Epithelial cell of esophagus (primary cell): ENCODE data around the gene SLC6A16.
A peak's percentile ranks its signal among the peaks of the same experiment; 100 is the strongest.

Experiments
- DNase-seq: peaks from one replicate; pipeline ENCODE4 v3.0.0; 2010; ENCODE audit warnings: low read depth
- H3K4me3 ChIP-seq: 2 replicates; pipeline ENCODE4 v1.5.1; 2011; ENCODE audit warnings: mild to moderate bottlenecking, low read length, control low read depth
- TF ChIP-seq, protein P1 (sequence below): IDR thresholded peaks from 2 replicates; pipeline ENCODE4 v1.5.1; 2011; ENCODE audit warnings: low read depth, mild to moderate bottlenecking, low read length, control low read depth, inconsistent platforms; ENCODE audit not compliant: insufficient read depth; ENCODE audit errors: missing control alignments

SLC6A16 gene

GRCh38 chr19:49338691-49339300, 13.8 kb upstream of the SLC6A16 start:
- DNase-seq: peak; percentile 94
- peak overlapping the region; percentile 43 for H3K4me3 ChIP-seq
- TF ChIP-seq, protein P1, sequence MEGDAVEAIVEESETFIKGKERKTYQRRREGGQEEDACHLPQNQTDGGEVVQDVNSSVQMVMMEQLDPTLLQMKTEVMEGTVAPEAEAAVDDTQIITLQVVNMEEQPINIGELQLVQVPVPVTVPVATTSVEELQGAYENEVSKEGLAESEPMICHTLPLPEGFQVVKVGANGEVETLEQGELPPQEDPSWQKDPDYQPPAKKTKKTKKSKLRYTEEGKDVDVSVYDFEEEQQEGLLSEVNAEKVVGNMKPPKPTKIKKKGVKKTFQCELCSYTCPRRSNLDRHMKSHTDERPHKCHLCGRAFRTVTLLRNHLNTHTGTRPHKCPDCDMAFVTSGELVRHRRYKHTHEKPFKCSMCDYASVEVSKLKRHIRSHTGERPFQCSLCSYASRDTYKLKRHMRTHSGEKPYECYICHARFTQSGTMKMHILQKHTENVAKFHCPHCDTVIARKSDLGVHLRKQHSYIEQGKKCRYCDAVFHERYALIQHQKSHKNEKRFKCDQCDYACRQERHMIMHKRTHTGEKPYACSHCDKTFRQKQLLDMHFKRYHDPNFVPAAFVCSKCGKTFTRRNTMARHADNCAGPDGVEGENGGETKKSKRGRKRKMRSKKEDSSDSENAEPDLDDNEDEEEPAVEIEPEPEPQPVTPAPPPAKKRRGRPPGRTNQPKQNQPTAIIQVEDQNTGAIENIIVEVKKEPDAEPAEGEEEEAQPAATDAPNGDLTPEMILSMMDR: no peak

- no peak overlapping the region for H3K4me3 ChIP-seq
- DNase-seq: no peak
- TF ChIP-seq, protein P1: no peak
Observed at GRCh38 chr19:49338023-49338677, 13.2 kb upstream of the SLC6A16 start.

DNA sequence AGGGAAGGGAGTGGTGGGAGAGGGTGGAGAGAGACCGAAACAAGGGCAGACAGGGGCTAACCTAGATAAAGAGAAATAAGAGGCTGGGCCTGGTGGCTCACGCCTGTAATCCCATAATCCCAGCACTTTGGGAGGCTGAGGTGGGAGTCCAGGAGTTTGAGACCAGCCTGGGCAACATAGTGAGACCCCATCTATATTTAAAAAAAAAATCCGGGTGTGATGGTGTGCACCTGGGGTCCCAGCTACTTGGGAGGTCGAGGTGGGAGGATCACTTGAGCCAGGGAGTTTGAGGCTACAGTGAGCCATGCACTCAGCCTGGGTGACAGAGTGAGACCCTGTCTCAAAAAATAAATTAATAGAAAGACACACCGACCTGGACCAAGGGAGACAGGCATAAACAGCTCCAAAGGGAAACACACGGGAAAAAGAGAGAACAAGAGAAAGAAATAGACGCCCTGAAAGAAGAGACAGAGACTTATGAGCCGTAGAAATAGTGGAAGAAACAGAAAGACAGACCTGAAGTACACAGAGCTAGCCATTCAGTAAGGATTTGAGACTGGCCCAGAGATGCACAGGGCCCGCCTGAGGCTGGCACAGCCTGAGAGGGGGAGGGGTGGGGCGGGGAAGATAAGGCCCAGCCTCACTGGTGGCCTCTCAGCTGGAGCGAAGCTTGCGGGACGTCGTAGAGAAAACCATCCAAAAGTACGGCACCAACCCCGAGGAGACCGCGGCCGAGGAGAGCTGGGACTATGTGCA, 12.5 kb upstream of the SLC6A16 start:
- TF ChIP-seq, protein P1: no peak
- DNase-seq: no peak
- no peak overlapping the region for H3K4me3 ChIP-seq

DNA sequence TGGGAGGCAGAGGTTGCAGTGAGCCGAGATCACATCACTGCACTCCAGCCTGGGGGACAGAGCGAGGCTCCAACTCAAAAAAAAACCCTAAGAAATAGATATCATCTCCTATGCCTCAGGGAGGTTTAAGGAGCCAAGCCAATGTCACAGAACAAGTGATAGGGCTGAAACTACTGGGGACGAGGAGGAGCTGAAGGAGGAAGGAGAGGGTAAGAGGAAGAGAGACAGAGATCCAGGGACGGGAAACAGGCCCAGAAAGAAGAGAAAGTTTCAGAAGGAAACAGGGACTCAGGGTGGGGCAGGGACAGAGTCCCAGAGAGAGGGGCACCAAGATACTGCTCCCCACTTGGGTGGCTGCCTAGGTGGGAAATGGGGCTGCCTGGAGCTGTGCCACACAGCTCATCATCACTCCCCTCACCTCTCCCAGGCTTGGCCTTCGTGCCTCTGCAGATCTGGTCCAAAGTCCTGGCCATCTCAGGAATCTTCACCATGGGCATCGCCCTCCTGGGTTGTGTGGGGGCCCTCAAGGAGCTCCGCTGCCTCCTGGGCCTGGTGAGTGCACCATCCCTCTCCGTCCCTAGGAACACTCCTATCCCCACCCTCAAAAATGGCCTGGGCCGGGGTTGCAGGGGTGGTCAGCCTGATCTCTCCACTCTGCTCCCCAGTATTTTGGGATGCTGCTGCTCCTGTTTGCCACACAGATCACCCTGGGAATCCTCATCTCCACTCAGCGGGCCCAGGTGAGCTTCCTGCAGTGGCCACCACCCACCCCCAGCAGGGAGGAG, 11.7 kb upstream of the SLC6A16 start:
- H3K4me3 ChIP-seq: no peak overlapping the region
- TF ChIP-seq, protein P1: no peak
- DNase-seq: no peak

- no peak overlapping the region for H3K4me3 ChIP-seq
Observed at GRCh38 chr19:49335784-49336481, 10.9 kb upstream of the SLC6A16 start.

More at GRCh38 chr19:49335784-49336481, 10.9 kb upstream of the SLC6A16 start:
- TF ChIP-seq, protein P1: no peak
- DNase-seq: no peak
